DOHH2 (cell line): ENCODE data around the gene DDX60.

Experiments used
- H3F3A ChIP-seq: fragments of 200-600 bp; sonication (generic), shearing (Covaris generic); 2 replicates; pipeline ENCODE4 v1.6.0; 2016; ENCODE audit warnings: antibody characterized with exemption, mild to moderate bottlenecking; ENCODE audit not compliant: control insufficient read depth, insufficient read depth
- H3K27ac ChIP-seq: fragments of 200-600 bp; sonication (generic); 2 replicates; pipeline ENCODE4 v1.5.1; 2014; ENCODE audit warnings: low read depth, mild to moderate bottlenecking, low read length, moderate library complexity
- H3K27me3 ChIP-seq: fragments of 200-600 bp; sonication (generic); 2 replicates; pipeline ENCODE4 v1.6.1; 2014; ENCODE audit warnings: mild to moderate bottlenecking, low read length, mixed read lengths; ENCODE audit not compliant: control insufficient read depth
- H3K36me3 ChIP-seq: fragments of 200-600 bp; sonication (generic); 2 replicates; pipeline ENCODE4 v1.6.1; 2014; ENCODE audit warnings: mild to moderate bottlenecking, low read length, moderate library complexity, mixed read lengths; ENCODE audit not compliant: control insufficient read depth
- H3K4me1 ChIP-seq: fragments of 200-600 bp; sonication (generic); 2 replicates; pipeline ENCODE4 v1.6.1; 2014; ENCODE audit warnings: mild to moderate bottlenecking, low read length, mixed read lengths; ENCODE audit not compliant: control insufficient read depth
- H3K4me2 ChIP-seq: fragments of 200-600 bp; sonication (generic); 2 replicates; pipeline ENCODE4 v1.6.0; 2014; ENCODE audit warnings: mild to moderate bottlenecking, low read length, moderate library complexity
- H3K4me3 ChIP-seq: fragments of 200-600 bp; sonication (generic); 2 replicates; pipeline ENCODE4 v1.5.1; 2014; ENCODE audit warnings: mild to moderate bottlenecking, low read length, mixed read lengths
- H3K79me2 ChIP-seq: fragments of 200-600 bp; sonication (generic); 2 replicates; pipeline ENCODE4 v1.6.1; 2014; ENCODE audit warnings: mild to moderate bottlenecking, low read length, mixed read lengths; ENCODE audit not compliant: control insufficient read depth
- H3K9me2 ChIP-seq: fragments of 200-600 bp; sonication (generic); replicated peaks from 2 replicates; pipeline ENCODE4 v1.6.1; 2014; ENCODE audit warnings: mild to moderate bottlenecking, low read length, mixed read lengths; ENCODE audit not compliant: control insufficient read depth
- H3K9me3 ChIP-seq: fragments of 200-600 bp; sonication (generic); 2 replicates; pipeline ENCODE4 v1.6.1; 2014; ENCODE audit warnings: antibody characterized with exemption, low read length, mixed read lengths; ENCODE audit not compliant: control insufficient read depth, insufficient read depth
- H4K20me1 ChIP-seq: fragments of 200-600 bp; sonication (generic); 2 replicates; pipeline ENCODE4 v1.6.0; 2014; ENCODE audit warnings: low read depth, mild to moderate bottlenecking, antibody characterized with exemption, low read length, moderate library complexity; ENCODE audit not compliant: control insufficient read depth, insufficient read depth
- EZH2phosphoT487 ChIP-seq: fragments of 200-600 bp; sonication (generic); IDR thresholded peaks from 2 replicates; pipeline ENCODE4 v1.6.1; 2017; ENCODE audit warnings: borderline replicate concordance, mild to moderate bottlenecking, antibody characterized with exemption, low read length, moderate library complexity, mixed read lengths
- TF ChIP-seq, protein P1 (sequence below): fragments of 200-600 bp; sonication (generic); IDR thresholded peaks from one replicate; pipeline ENCODE4 v1.5.1; 2014; ENCODE audit warnings: antibody characterized with exemption, mild to moderate bottlenecking, low read depth, low read length; ENCODE audit not compliant: poor library complexity, severe bottlenecking

DDX60 gene

GRCh38 chr4:168361365-168362024 is 42.9 kb upstream of the DDX60 start:
- Histone ChIP-seq H3K27me3 (no peaks in the 10 kb centered on the region), H3K36me3 (no peaks in the 10 kb centered on the region), H3K4me2 (no peak overlapping the region), H4K20me1 (no peaks in the 10 kb centered on the region), H3K4me3 (no peak overlapping the region), H3K27ac (no peak overlapping the region), H3K9me3 (no peaks in the 10 kb centered on the region), H3F3A (no peaks in the 10 kb centered on the region), H3K79me2 (no peaks in the 10 kb centered on the region), H3K4me1 (no peaks in the 10 kb centered on the region), H3K9me2 (no peaks in the 10 kb centered on the region)
- TF ChIP-seq, protein P1, sequence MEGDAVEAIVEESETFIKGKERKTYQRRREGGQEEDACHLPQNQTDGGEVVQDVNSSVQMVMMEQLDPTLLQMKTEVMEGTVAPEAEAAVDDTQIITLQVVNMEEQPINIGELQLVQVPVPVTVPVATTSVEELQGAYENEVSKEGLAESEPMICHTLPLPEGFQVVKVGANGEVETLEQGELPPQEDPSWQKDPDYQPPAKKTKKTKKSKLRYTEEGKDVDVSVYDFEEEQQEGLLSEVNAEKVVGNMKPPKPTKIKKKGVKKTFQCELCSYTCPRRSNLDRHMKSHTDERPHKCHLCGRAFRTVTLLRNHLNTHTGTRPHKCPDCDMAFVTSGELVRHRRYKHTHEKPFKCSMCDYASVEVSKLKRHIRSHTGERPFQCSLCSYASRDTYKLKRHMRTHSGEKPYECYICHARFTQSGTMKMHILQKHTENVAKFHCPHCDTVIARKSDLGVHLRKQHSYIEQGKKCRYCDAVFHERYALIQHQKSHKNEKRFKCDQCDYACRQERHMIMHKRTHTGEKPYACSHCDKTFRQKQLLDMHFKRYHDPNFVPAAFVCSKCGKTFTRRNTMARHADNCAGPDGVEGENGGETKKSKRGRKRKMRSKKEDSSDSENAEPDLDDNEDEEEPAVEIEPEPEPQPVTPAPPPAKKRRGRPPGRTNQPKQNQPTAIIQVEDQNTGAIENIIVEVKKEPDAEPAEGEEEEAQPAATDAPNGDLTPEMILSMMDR: no peak
- TF ChIP-seq EZH2phosphoT487: no peak

DNA sequence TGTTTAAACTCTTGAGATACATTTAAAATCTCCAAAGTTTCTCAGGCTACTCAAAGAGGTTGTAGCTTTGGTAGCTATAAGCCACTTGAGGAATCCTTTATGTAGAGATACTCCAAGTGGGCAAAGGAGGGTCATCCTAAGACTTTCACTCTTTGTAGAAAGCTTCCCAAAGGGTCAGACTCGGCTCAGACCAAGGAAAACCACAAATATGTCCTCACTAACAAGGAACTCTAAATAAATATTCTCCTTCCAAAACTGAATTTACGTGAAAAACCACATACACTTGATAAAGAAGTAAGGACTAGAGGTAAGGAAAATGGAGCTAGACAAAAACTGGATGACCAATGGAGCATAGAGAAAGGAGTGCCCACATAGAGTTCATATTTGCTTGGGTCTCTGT is 41.7 kb upstream of the DDX60 start:
- H3K4me1 ChIP-seq: no peaks in the 10 kb centered on the region
- H3K9me2 ChIP-seq: no peaks in the 10 kb centered on the region
- no peaks in the 10 kb centered on the region for H3K27me3 ChIP-seq
- H3K79me2 ChIP-seq: no peaks in the 10 kb centered on the region
- H3K9me3 ChIP-seq: no peaks in the 10 kb centered on the region
- no peak overlapping the region for H3K27ac ChIP-seq
- no peaks in the 10 kb centered on the region for H3F3A ChIP-seq
- H3K4me3 ChIP-seq: no peak overlapping the region
- TF ChIP-seq, protein P1: no peak
- no peak for TF ChIP-seq EZH2phosphoT487
- no peaks in the 10 kb centered on the region for H4K20me1 ChIP-seq
- H3K4me2 ChIP-seq: no peak overlapping the region
- H3K36me3 ChIP-seq: no peaks in the 10 kb centered on the region

DNA sequence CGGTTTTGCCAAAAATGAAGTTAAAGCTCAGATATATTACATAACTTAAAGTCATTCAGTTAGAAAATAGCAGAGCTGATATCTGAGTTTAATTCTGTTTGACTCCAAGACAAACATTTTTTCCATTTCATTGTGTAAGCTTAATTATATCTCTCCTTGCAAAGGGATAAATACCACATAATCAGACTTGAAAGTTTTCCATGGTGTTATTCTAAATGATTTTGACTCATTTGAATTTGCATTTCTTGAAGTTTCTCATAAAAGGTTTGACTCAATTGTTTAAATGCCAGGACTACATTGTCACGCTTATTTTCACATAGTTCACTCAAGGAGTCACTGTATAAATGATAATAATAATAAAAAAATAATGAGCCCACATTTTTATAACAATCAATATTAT is 39.4 kb upstream of the DDX60 start:
- Histone ChIP-seq H3K9me2 (no peaks in the 10 kb centered on the region), H3K79me2 (no peaks in the 10 kb centered on the region), H3F3A (no peaks in the 10 kb centered on the region), H3K27ac (no peak overlapping the region), H3K4me1 (no peaks in the 10 kb centered on the region), H3K4me2 (no peak overlapping the region), H3K36me3 (no peaks in the 10 kb centered on the region), H3K4me3 (no peak overlapping the region), H3K27me3 (no peaks in the 10 kb centered on the region), H3K9me3 (no peaks in the 10 kb centered on the region; the same call in 1 of the 2 replicates), H4K20me1 (no peaks in the 10 kb centered on the region)
- TF ChIP-seq EZH2phosphoT487: no peak
- TF ChIP-seq, protein P1: no peak
